ENCODE data around the gene PTK7.

Gene PTK7

DNA sequence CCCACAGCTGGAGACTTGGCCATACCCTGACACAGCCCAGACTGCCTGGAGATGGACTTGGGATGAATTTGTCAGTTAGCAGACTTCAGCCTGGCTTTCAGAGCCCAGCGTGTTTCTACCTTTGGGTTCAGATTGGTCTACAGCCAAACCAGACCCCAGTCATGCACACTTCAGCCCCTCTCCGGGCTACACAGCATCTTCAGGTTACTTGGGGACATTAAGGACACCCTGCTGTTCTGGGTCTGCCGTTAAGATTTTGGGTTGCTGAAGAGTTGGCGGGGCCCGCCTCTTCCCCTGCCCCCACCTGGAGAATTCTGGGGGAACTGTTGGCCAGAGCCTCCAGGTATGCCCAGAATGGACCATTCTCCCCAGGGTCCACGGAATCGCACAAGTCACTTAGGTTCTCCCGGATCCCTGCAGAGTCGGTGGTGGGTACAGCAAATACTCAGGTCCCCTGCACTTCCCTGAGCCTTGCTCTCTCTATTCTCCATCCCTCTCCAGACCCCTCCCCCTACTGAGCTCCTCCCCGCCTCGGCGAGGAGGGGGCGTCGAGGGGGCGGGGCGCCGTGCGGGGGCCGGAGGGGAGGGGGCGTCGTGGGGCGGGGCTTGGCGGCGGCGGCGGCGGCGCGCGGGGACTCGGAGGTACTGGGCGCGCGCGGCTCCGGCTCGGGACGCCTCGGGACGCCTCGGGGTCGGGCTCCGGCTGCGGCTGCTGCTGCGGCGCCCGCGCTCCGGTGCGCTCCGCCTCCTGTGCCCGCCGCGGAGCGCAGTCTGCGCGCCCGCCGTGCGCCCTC is at the start of gene PTK7:
Gene PTK7 (plus strand): TSS at position 645 of the 794 bp plus-strand sequence. CDS start 175 bp downstream, outside the sequence.
- H3K9ac ChIP-seq (ENCODE audit: low read length): peak within 1 kb of the TSS; percentile 42; the same call in 1 of the 2 replicates
- H3K9me3 ChIP-seq (ENCODE audit: insufficient read depth, low read length): no peaks in the 10 kb centered on the region
- H3K9me2 ChIP-seq (replicated peaks; ENCODE audit: insufficient read depth, low read length): no peaks in the 10 kb centered on the region
- no peaks in the 10 kb centered on the region for H3K79me2 ChIP-seq (ENCODE audit: insufficient read depth, low read length)
- peak within 1 kb of the TSS; percentile 40 for H3K4me3 ChIP-seq (ENCODE audit: insufficient read depth, low read length, poor library complexity, severe bottlenecking)
- H3K27me3 ChIP-seq (ENCODE audit: low read length): no peaks in the 10 kb centered on the region
- H3F3A ChIP-seq (ENCODE audit: insufficient read depth): no peaks in the 10 kb centered on the region
- no peak for TF ChIP-seq EZH2phosphoT487 (conservative IDR thresholded peaks at IDR 0.05; ENCODE audit: low read length)
- TF ChIP-seq, protein P1, sequence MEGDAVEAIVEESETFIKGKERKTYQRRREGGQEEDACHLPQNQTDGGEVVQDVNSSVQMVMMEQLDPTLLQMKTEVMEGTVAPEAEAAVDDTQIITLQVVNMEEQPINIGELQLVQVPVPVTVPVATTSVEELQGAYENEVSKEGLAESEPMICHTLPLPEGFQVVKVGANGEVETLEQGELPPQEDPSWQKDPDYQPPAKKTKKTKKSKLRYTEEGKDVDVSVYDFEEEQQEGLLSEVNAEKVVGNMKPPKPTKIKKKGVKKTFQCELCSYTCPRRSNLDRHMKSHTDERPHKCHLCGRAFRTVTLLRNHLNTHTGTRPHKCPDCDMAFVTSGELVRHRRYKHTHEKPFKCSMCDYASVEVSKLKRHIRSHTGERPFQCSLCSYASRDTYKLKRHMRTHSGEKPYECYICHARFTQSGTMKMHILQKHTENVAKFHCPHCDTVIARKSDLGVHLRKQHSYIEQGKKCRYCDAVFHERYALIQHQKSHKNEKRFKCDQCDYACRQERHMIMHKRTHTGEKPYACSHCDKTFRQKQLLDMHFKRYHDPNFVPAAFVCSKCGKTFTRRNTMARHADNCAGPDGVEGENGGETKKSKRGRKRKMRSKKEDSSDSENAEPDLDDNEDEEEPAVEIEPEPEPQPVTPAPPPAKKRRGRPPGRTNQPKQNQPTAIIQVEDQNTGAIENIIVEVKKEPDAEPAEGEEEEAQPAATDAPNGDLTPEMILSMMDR (IDR thresholded peaks at IDR 0.05; ENCODE audit: insufficient read depth, low read length, poor library complexity, severe bottlenecking): no peak
- peak within 1 kb of the TSS; percentile 55 for H3K4me2 ChIP-seq (ENCODE audit: low read depth, low read length, poor library complexity, severe bottlenecking)
- H3K36me3 ChIP-seq (ENCODE audit: low read length): no peaks in the 10 kb centered on the region
- H3K27ac ChIP-seq (ENCODE audit: low read depth, low read length): no peak within 1 kb of the TSS
- peak within 1 kb of the TSS; percentile 22 for H2AFZ ChIP-seq (ENCODE audit: low read depth, low read length, severe bottlenecking)
- no peaks in the 10 kb centered on the region for H4K20me1 ChIP-seq (ENCODE audit: low read depth, low read length)

DNA sequence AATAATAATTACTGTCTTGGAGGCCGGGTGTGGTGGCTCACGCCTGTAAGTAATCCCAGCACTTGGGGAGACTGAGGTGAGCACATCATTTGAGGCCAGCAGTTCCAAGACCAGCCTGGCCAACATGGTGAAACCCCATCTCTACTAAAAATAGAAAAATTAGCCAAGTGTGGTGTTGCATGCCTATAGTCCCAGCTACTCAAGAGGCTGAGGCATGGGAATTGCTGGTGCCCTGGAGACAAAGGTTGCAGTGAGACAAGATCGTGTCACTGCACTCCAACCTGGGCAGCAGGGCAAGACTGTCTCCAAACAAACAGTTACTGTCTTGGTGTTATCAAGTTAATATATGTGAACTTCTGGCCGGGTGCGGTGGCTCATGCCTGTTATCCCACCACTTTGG is 49.7 kb upstream of the PTK7 start:
- TF ChIP-seq, protein P1 (IDR thresholded peaks at IDR 0.05; ENCODE audit: insufficient read depth, low read length, poor library complexity, severe bottlenecking): no peak
- no peak for TF ChIP-seq EZH2phosphoT487 (conservative IDR thresholded peaks at IDR 0.05; ENCODE audit: low read length)
- H3K9ac ChIP-seq (ENCODE audit: low read length): no peak overlapping the region
- H3K4me2 ChIP-seq (ENCODE audit: low read depth, low read length, poor library complexity, severe bottlenecking): no peak overlapping the region
- no peaks in the 10 kb centered on the region for H4K20me1 ChIP-seq (ENCODE audit: low read depth, low read length)
- H3K9me3 ChIP-seq (ENCODE audit: insufficient read depth, low read length): no peaks in the 10 kb centered on the region
- H3K36me3 ChIP-seq (ENCODE audit: low read length): peaks cover 40% of the 10 kb centered on the region
- H3K27ac ChIP-seq (ENCODE audit: low read depth, low read length): no peak overlapping the region
- no peak overlapping the region for H3K4me3 ChIP-seq (ENCODE audit: insufficient read depth, low read length, poor library complexity, severe bottlenecking)
- H3K9me2 ChIP-seq (replicated peaks; ENCODE audit: insufficient read depth, low read length): no peaks in the 10 kb centered on the region
- no peaks in the 10 kb centered on the region for H3K27me3 ChIP-seq (ENCODE audit: low read length)
- no peak overlapping the region for H2AFZ ChIP-seq (ENCODE audit: low read depth, low read length, severe bottlenecking)
- peaks cover 35% of the 10 kb centered on the region for H3K79me2 ChIP-seq (ENCODE audit: insufficient read depth, low read length)
- H3F3A ChIP-seq (ENCODE audit: insufficient read depth): 0 out of 2 replicates have a peak, but pooled peaks cover 9% of the 10 kb centered on the region

DNA sequence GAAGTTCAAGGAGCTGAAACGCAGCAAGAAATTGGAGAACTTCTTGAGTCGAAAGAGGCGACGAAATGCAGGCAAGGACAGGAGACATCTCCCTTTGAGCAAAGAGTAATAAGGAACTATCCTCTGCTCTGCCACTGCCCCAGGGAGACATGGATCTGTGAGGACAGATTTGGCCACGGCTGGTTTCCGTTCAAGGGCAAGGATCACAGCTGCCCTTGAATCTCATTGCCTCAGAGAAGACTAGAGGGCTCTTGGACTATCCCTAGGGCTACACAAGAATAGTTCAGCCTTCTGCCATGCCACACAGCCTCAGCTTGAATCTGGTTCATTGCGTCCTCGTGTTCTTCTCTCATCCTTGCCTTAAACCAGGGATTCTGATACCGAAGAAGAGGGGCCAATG is 47.0 kb upstream of the PTK7 start:
- Histone ChIP-seq H3K27ac (ENCODE audit: low read depth, low read length) (no peak overlapping the region), H3K79me2 (ENCODE audit: insufficient read depth, low read length) (peaks cover 10% of the 10 kb centered on the region), H4K20me1 (ENCODE audit: low read depth, low read length) (no peaks in the 10 kb centered on the region), H2AFZ (ENCODE audit: low read depth, low read length, severe bottlenecking) (no peak overlapping the region), H3K27me3 (ENCODE audit: low read length) (no peaks in the 10 kb centered on the region), H3K4me2 (ENCODE audit: low read depth, low read length, poor library complexity, severe bottlenecking) (no peak overlapping the region), H3K9me3 (ENCODE audit: insufficient read depth, low read length) (no peaks in the 10 kb centered on the region), H3K36me3 (ENCODE audit: low read length) (peaks cover 41% of the 10 kb centered on the region), H3F3A (ENCODE audit: insufficient read depth) (peaks cover 11% of the 10 kb centered on the region; the same call in 1 of the 2 replicates), H3K9me2 (replicated peaks; ENCODE audit: insufficient read depth, low read length) (no peaks in the 10 kb centered on the region), H3K9ac (ENCODE audit: low read length) (no peak overlapping the region), H3K4me3 (ENCODE audit: insufficient read depth, low read length, poor library complexity, severe bottlenecking) (no peak overlapping the region)
- no peak for TF ChIP-seq EZH2phosphoT487 (conservative IDR thresholded peaks at IDR 0.05; ENCODE audit: low read length)
- TF ChIP-seq, protein P1 (IDR thresholded peaks at IDR 0.05; ENCODE audit: insufficient read depth, low read length, poor library complexity, severe bottlenecking): no peak

Measured in SU-DHL-6 (cell line).